NCI-H2029 (cell line): ENCODE data around the gene EEF1E1.
A peak's percentile ranks its signal among the peaks of the same experiment; 100 is the strongest.

ENCODE experiments used
- DNase-seq: peaks from one replicate; lab custom pipeline; 2025; lab: John Stamatoyannopoulos, UW

EEF1E1 gene

DNA sequence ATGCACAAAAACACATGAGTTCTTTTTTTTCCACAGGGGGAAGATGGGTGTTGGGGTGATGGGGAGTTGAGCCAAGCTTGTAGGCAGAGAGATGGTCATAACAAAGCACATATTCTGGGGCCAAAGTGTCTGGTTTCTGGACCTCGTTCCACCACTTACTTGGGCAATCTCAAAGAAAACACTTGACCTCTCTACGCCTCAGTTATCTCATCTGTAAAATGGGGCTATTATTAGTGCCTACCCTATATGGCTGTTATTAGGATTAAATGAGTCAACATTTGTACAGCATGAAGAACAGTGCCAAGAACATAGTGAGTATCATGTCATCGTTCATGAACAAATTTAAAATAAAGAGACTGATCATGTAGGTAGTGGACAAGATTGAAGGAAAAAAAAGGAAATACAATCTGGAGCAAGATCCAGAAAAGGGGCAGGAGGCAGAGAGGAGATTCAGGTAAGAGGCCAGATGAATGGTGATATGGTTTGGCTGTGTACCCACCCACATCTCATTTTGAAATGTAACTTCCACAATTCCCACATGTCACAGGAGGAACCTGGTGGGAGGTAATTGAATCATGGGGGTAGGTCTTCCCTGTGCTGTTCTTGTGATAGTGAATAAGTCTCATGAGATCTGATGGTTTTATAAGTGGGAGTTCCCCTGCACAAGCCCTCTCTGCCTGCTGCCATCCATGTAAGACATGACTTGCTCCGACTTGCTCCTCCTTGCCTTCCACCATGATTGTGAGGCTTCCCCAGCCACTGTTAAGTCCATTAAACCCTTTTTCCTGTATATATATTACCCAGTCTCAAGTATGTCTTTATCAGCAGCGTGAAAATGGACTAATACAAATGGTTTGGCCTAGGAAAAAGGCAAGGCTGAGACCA, 14.2 kb downstream of the EEF1E1 start:
- no peak for DNase-seq

GRCh38 chr6:8086755-8087306, 15.5 kb downstream of the EEF1E1 start:
- DNase-seq, result no peak

GRCh38 chr6:8085053-8085511, 17.3 kb downstream of the EEF1E1 start:
- no peak for DNase-seq

DNA sequence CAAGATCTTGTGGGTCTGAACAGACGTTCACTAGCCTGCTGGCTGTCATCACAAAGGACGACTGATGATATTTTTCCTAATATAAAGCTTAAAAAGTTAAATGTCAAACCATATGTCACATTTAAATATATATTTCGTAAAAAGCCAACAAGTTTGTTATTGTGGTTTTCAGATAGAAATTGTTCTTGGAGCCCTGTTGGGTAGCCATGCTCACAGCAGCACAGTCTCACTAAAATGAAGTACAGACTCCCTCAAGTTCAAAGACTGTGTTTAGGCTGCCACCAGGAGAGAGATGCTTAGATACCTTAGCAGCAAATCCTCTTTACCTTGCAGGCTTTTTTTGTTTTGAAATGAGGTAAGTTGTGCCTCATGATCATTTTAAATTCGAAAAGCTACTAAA, 17.8 kb downstream of the EEF1E1 start:
- no peak for DNase-seq

GRCh38 chr6:8082954-8083858, 19.1 kb downstream of the EEF1E1 start:
- peak; percentile 53 for DNase-seq

DNA sequence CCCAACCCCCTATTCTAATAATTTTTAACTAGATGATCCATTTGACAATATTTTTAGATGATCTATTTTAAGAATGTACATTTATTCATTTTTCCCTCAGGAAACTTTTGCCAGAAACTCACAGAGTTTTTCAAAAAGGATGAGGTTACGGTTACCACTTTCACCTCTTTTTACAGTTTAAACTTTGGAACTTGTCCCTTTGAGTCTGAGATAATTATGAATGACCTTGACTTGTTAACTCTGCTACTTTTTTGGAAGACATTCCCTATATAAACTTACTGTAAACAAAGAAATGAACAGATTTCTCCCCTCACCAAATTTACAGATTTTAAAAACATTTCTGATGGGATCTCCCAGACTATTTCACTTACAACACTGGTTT, 19.8 kb downstream of the EEF1E1 start:
- no peak for DNase-seq

GRCh38 chr6:8080362-8081151, 21.8 kb downstream of the EEF1E1 start:
- DNase-seq, result no peak

DNA sequence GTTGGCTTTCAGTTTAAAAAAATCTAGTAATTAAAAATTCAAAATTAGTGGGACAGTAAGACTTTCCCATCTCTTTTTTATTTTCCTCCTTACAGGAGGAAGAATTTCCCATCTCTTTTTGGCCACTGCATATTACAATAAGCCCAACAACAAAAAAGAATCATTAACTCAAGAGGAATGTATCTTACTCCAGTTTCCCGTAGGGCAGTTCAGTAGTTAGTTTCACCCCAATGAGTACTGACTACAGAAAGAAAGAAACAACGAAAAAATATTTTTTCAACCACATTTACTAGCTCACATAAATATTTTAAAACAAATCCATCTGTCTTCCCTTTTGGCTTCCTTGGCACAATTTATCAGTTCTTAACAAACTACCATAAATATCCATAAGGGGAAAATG, 23.2 kb downstream of the EEF1E1 start:
- no peak for DNase-seq

DNA sequence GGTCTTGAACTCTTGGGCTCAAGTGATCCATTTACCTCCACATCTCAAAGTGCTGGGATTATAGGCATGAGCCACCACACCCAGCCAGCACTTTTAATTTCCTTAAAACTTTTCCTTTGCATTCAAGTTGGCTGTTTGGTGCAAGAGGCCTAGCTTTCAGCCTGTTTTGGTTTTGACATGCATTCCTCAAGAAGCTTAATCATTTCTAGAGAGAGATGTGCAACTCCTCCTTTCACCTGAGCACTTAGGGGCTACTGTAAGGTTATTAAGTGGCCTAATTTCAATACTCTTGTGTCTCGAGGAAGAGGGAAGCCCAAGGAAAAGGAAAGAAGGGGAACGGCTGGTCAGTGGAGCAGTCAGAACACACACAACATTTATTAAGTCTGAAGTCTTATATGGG, 24.4 kb downstream of the EEF1E1 start:
- DNase-seq, result no peak

- no peak for DNase-seq
Observed at GRCh38 chr6:8075704-8076103, 26.6 kb downstream of the EEF1E1 start.

DNA sequence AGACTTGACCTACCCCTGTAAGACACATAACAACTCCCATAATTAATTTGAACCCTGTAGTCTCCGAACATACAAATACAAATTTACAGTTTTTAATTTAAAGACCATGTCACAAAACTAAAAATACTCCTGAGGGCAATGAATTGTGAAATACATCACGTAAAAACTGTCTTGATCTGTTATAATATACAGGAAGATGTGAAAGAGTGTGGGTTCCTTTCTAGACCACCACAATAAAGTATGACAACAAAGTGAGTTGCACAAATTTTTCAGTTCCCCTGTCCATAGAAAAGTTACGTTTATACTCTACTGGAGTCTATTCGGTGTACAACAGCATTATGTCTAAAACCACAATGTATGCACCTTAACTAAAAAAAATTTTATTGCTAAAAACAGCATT, 27.2 kb downstream of the EEF1E1 start:
- no peak for DNase-seq

- DNase-seq, result no peak
Observed at GRCh38 chr6:8074213-8074612, 28.1 kb downstream of the EEF1E1 start.

GRCh38 chr6:8073758-8074157, 28.6 kb downstream of the EEF1E1 start:
- DNase-seq, result no peak

- no peak for DNase-seq
Observed at GRCh38 chr6:8070718-8071117, 31.6 kb downstream of the EEF1E1 start.

GRCh38 chr6:8069631-8070284, 32.6 kb downstream of the EEF1E1 start:
- DNase-seq, result no peak

DNA sequence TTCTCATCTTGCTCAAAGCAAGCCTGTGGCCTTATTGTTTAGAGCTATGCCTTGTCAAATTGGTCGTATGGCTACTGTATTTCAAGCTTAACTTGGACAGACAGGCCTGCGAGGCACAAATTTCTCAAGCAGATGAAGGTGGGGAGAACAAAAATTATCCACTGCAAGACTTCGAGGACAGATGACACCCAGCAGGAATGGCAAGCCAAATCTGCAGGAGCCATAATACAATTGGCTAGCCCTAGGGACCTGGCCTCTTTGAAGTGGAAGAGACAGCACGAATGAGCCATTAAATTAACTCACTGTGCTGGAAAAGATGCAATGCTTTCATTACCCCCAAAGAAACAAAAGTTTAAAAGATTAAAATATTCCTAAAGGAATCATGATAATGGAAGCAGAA, 33.2 kb downstream of the EEF1E1 start:
- no peak for DNase-seq

- DNase-seq, result no peak
Observed at GRCh38 chr6:8066108-8066507, 36.2 kb downstream of the EEF1E1 start.

DNA sequence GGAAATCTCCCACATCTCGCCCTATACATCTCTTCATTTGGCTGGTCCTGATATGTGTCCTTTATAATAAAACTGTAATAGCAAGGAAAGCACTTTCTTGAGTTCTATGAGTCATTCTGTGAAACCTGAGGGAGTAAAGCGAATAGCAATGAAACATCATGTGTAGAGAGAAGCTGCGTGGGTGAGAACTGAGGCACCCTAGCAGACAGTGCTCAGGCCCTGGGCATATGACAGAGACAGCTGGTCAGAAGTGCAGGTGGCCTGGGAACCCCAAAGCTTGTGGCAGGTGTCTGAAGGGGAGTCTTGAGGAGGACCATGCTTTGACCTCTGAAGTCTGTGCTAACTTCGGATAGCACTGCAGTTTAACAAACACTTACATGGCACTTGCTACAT, 36.8 kb downstream of the EEF1E1 start:
- DNase-seq, result no peak

DNA sequence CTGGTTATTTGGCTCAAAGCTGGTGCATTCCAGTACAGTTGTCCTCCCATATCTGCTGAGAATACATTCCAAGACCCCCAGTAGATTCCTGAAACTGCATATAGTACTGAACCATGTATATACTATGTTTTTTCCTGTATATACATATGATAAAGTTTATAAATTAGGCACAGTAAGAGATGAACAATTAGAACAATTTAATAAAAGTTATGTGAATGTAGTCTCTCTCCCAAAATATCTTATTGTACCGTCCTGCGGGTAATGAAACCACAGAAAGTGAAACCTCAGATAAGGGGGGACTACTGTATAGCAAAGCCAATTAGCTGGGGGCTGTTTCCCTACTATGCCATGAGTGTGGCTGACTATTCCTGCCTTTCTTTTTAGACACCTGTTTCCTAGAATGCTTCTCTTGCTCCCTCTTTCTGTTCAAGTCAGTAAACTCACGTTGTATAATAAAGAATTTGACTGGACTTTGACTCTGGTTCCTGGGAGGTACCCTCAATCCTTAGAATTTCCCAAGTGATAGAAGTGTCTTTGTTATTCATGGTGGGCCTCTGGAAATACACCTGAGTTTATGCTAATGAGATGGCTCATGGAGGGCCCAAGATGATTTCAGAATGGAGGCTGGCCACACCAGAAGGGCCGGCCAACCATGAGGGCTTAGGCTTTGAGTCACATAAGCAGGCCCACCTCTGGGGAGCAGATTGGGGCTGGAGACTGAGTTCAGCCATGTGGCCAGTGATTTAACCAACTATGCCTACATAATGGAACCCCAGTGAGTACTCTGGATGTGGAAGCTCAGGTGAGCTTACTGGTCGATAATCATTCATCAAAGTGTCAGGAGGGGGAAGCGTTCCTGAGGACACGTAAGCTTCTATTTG, 37.5 kb downstream of the EEF1E1 start:
- DNase-seq, result no peak
